Measurements from ENCODE around the gene PLA2G5.

The PLA2G5 gene

GRCh38 chr1:20090641-20091040, 20.6 kb downstream of the PLA2G5 start:
- no peak for DNase-seq

GRCh38 chr1:20093303-20093702, 23.3 kb downstream of the PLA2G5 start:
- DNase-seq = no peak

- DNase-seq = no peak
Observed at GRCh38 chr1:20093940-20094391, 24.0 kb downstream of the PLA2G5 start.

GRCh38 chr1:20095564-20096434, 25.8 kb downstream of the PLA2G5 start:
- no peak for DNase-seq

DNA sequence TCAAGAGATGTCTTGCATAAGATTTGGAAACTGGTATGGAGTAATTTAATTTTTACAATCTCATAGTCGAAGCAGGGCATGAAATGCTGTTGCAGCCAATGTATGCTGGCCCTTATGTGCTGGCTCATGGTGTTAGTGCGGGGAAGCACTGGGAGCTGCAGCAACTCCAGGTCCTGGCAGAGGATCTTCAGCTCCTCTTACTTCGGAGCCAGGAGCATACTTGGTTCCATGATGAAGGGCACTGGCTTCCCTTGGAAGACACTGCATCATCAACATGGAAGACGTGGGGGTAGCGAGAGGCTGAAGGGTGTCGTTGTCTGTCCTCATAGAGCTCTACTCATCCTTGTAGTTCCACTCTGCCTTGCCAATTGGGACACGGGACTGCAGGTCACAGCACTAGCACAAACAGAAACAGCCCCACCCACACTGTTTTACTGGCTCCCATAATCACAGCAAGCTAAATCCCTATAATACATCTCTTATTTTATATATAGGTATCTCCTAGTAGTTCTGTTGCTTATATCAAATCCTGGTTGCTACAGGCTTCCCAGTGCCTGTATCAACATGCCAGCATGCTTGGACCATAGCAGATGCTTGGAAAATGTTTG, 26.9 kb downstream of the PLA2G5 start:
- no peak for DNase-seq

DNA sequence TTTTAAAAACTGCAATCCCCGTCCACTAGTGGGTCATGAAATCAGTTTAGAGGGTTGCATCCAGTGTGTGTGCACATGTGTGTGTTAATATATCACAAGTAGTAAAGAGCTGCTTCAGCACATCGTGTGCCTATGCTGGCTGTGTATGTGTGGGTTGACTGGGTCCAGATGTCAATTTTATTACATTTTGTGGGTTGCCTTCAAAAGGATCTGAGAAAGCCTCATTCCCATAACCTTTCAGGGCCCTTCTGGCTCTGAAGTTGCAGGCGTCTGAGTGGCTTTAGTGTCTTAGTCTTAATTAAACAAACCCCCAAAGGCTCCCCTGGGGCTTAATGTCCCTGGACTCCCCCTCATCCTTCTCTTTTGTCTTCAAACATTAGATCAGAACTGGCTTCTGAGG, 29.5 kb downstream of the PLA2G5 start:
- DNase-seq = no peak

DNA sequence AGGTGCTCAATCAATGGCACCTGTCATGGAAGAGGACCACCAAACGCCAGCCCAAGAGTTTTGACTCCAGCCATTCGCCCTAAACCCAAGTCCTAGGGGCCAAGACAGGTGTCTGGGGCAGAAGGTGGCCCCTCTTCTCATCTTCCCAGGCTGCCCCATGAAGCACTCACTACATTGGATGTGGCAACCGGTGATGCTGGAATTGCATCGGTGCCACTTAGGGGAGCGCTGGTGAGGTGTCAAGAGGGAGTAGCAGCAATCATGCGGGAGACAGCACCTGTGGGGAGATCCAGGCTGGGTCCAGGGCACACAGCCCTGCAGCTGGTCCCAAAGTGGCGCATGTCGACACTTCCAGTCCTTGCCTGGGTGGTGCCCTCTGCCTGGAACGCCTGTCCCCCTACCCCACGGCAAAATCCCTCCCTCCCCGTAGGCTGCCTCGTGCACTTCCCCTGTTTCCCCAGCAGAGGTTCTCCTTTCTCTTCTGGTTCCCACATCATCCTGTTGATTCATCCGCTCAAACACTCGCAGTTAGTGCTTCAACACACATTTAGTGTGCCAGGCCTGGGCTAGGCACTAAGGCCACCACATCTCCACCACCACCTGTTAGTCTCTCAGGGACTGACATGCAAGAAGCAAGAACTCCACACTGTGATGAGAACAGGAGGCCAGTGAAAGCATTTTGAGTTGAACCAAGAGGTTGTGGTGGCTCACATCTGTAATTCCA, 30.8 kb downstream of the PLA2G5 start:
- DNase-seq = peak; percentile 47

DNA sequence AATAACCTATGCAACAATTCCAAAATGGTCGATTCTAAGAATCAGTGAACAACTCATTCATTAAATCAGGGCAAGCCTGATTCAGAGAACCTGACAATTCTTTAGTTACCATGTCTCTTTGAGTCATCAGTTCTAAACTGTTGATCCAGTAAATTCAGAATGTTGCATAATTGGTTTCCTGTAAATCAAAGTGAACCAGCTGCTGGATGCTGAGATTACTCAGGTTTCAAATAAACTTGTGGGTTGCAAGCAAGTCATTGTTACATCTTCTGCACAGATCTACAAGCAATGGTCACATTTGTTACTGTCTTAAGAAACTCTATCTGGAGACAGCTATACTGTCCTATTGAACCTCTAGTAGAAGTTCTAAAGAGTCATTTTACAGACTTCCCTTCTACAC, 32.9 kb downstream of the PLA2G5 start:
- no peak for DNase-seq

DNA sequence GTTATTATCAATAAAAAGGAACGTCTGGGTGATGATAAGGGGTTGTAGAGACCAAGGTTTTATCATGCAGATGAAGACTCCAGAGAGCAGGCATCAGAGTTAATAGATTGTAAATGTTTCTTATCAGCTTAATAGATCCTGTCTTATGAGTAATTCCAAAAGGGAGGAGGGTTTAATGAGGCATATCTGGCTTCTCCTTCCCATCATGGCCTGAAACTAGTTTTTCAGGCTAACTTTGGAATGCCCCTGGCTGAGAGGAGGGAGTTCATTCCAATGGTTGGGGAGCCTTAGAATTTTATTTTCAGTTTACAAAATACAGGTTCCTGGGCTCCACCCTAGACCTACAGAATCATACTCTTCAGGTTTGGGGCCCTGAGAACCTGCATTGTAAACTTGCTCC, 35.9 kb downstream of the PLA2G5 start:
- no peak for DNase-seq

GRCh38 chr1:20107351-20107750, 37.4 kb downstream of the PLA2G5 start:
- DNase-seq = no peak

- no peak for DNase-seq
Observed at GRCh38 chr1:20107796-20108195, 37.8 kb downstream of the PLA2G5 start.

DNA sequence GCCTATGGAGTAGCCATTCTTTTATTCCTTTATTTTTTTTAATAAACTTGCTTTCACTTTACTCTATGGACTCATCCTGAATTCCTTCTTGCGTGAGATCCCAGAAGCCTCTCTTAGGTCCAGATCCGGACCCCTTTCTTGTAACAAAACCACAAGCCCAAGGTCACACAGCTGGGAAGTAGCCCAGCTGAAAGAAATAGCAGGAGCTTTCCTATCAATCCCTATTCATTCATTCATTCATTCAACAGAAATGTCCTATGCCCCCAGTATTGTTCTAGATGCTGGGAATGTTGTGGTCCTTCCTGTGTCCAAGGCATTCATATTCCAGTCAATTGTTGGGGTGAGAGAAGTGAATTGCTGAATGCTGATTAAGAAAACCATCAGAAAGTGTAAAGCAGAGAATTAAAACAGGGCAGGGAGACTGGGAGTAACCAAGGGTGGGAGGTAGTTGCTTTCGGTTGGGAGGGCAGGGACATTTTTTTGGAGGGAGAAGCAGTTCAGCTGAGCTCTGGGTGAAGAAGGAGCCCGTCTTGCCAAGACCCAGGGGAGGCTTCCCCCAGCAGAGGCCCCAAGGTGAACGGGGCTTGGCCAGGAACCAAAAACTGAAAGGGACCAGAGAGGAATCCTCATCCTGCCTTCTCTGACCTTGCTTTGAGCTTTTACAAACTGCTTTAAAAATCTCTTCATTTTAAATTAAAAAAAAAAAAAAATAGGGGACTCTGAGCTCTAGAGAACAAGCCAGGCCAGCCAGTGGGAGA, 38.6 kb downstream of the PLA2G5 start:
- no peak for DNase-seq

DNA sequence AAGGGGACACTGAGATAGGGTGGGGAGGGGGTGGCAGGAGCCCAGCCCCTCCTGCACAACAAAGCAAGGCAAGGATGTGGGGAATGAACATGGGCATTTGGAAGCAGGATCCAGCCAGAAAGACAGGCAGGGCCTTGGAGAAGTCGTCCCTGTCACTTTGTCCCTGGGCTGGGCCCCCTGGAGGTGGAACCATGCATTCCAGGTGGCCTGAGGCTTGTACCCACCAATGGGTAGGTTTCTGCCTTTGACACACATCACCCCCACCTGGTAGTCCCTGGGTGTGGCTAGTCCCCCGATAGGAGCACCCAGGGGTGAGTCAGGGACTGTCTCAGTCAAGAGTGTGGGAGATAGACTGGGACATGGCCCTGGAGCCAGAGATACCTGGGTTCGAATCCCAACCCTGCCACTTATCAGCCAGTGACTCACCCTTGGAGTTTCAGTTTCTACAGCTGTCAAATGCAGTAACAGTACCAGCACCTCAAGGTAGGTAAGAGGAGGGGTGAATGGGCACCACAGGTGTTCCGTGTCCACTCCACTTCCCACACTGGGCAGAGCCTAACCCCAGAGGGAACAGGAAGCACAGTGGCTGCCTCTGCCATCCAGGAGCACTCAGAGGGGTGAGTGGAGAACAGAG, 39.3 kb downstream of the PLA2G5 start:
- DNase-seq = no peak

DNA sequence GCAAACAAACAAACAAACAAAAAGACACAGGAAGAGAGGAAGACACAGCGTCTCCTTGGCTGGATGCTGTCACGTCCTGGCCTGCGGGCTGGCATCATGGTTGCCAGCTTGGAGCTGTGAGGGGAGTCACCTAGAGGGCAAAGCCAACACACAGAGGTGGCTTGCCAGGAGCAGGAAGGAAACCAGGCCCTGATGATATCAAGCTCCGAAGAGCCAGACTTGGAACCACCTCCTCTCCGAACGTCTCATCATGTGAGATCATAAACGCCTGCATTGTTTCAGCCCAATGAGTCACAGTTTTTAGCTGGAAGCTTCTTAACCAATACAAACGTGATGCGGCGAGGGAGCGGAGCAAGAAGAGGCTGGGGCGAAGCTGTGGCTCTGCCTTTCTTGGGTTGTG, 40.7 kb downstream of the PLA2G5 start:
- no peak for DNase-seq

DNA sequence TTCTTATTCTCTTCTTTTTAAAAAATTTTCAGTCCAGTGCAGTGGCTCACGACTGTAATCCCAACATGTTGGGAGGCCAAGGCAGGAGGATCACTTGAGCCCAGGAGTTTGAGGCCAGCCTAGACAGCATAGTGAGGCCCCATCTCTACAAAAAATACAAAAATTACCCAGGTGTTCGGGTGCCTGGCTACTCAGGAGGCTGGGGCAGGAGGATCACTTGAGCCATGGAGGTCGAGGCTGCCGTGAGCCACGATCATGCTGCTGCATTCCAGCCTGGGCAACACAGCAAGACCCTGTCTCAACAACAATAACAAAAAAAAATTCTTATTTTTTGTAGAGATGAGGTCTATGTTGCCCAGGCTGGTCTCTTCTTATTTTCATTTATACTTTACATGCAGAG, 41.5 kb downstream of the PLA2G5 start:
- DNase-seq = no peak

DNA sequence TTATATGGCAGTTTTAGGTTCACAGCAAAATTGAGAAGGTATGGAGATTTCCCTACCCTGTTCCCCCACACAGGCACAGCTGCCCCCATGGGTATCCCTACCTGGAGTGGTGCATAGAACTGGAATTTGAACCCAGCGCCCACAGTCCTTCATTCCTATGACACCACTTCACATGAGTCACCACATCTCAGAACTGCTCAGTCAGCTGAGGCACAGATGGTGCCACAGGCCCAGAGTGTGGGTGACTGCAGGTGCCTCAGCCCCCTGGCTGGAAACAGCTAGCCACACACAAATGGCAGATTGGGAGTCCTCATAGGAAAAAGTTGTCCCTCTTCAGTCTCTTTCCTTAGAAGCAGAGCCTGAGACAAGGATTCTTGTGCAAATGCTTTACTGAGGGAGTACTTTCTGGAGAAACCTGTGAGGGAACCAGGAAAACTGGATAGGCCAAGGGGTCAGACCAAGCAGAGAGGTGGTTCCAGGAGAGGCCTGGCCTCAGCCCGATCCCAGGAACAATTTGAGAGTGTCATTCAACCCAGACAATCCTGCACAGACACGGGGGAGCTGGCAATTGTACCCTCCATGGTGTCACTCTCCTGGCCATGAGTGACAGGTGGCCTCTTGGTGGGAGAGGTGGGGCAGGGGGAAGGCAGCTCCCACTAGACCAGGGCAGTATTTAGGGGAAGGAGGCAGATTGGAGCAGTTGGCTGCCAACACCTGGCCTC, 42.4 kb downstream of the PLA2G5 start:
- no peak for DNase-seq

- no peak for DNase-seq
Observed at GRCh38 chr1:20114021-20114648, 44.1 kb downstream of the PLA2G5 start.

- DNase-seq = no peak
Observed at GRCh38 chr1:20115479-20115878, 45.5 kb downstream of the PLA2G5 start.

GRCh38 chr1:20115916-20116315, 45.9 kb downstream of the PLA2G5 start:
- no peak for DNase-seq

GRCh38 chr1:20117236-20117635, 47.2 kb downstream of the PLA2G5 start:
- no peak for DNase-seq

GRCh38 chr1:20119347-20119746, 49.4 kb downstream of the PLA2G5 start, which contains the start of gene PLA2G2D:
TSS of gene PLA2G2D (minus strand) at chr1:20119536. CDS start at chr1:20119498, 38 bp downstream.
- no peak for DNase-seq

Data from fibroblast of skin of back (primary cell).